Osteoblast (primary cell): ENCODE data around the gene MROH2A. TPM values are rescaled to one million over a fixed set of nuclear protein-coding genes. Genes with fewer than 3 reads are reported as not detected.
A peak's percentile ranks its signal among the peaks of the same experiment; 100 is the strongest.

Source experiments
- DNase-seq: peaks from one replicate; pipeline ENCODE4 v3.0.0; 2011; ENCODE audit warnings: low spot score, mixed read lengths; ENCODE audit not compliant: insufficient read length; ENCODE audit errors: missing footprints
- H2AFZ ChIP-seq: 2 replicates; pipeline ENCODE4 v1.6.0; 2011; ENCODE audit warnings: mild to moderate bottlenecking, low read length
- H3K27ac ChIP-seq: 2 replicates; pipeline ENCODE4 v1.5.1; 2011; ENCODE audit warnings: mild to moderate bottlenecking, low read depth, low read length, moderate library complexity
- H3K27me3 ChIP-seq: 2 replicates; pipeline ENCODE4 v1.6.0; 2012; ENCODE audit warnings: mild to moderate bottlenecking, control low read depth, inconsistent platforms, low read length, moderate library complexity; ENCODE audit not compliant: insufficient read depth
- H3K36me3 ChIP-seq: 2 replicates; pipeline ENCODE4 v1.5.1; 2011; ENCODE audit warnings: mild to moderate bottlenecking, low read length, control low read depth, moderate library complexity; ENCODE audit not compliant: insufficient read depth
- H3K4me1 ChIP-seq: 2 replicates; pipeline ENCODE4 v1.5.1; 2011; ENCODE audit warnings: mild to moderate bottlenecking, low read length, control low read depth, moderate library complexity; ENCODE audit not compliant: insufficient read depth
- H3K4me2 ChIP-seq: 2 replicates; pipeline ENCODE4 v1.6.0; 2011; ENCODE audit warnings: mild to moderate bottlenecking, low read length; ENCODE audit not compliant: insufficient read depth
- H3K4me3 ChIP-seq: fragments of 200-600 bp; sonication (generic); 3 replicates; pipeline ENCODE4 v1.5.1; 2012; ENCODE audit warnings: mild to moderate bottlenecking, low read length, inconsistent platforms; ENCODE audit not compliant: insufficient read depth
- H3K79me2 ChIP-seq: 2 replicates; pipeline ENCODE4 v1.6.0; 2012; ENCODE audit warnings: mild to moderate bottlenecking, low read length, control low read depth, inconsistent platforms; ENCODE audit not compliant: insufficient read depth
- H3K9me3 ChIP-seq: 2 replicates; pipeline ENCODE4 v1.5.1; 2011; ENCODE audit warnings: low read depth, low read length, control low read depth
- H4K20me1 ChIP-seq: 2 replicates; pipeline ENCODE4 v1.6.0; 2012; ENCODE audit warnings: mild to moderate bottlenecking, low read length, control low read depth; ENCODE audit not compliant: insufficient read depth
- total RNA-seq: library from RNA; depleted of rRNA; stranded (reverse); fragments of >200 nt; gene quantifications from 2 replicates; pipeline ENCODE4 v1.2.3, GENCODE V29; 2012
- TF ChIP-seq, protein P1 (sequence below): IDR thresholded peaks from 2 replicates; pipeline ENCODE4 v1.5.1; 2011; ENCODE audit warnings: mild to moderate bottlenecking, low read depth, low read length, moderate library complexity; ENCODE audit errors: extremely low read depth

MROH2A gene
- total RNA-seq, 1 donor: not detected

DNA sequence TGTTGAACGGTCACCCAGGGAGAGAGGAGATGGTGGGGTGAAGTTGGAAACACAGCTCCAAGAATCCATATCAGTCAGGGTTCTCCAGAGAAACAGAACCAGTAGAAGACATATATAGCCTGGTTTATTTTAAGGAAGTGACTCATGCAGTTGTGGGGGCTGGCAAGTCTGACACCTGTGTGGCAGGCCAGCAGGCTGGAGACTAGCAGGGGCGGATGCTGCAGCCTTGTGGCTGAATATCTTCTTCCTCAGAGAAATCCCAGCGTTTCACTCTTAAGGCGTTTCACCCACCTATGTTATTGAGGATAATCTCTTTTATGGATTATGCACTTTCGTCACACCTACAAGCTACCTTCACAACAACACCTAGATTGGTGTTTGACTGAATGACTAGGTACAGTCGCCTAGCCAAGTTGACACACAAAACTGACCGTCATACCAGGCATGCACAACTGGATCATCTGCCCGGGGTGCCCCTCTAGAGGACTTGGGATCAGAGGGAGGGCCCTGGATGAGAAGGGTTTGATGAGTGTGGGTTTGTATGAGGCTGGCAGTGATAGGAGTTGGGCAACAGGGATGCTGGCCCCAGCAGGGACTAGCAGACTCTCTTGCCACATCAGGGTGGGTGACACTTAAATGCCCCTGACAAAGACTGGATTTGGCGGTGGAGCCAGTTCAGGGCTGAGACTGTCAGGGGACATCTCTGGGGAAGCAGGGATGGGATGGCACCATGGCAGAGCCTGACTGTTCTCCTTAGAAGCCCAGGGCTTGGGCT, 23.4 kb downstream of the MROH2A start:
- peaks cover 16% of the 10 kb centered on the region for H3K27me3 ChIP-seq
- no peaks in the 10 kb centered on the region for H3K79me2 ChIP-seq
- H3K27ac ChIP-seq: no peak overlapping the region
- DNase-seq: peak; percentile 62
- H2AFZ ChIP-seq: no peak overlapping the region
- H4K20me1 ChIP-seq: no peaks in the 10 kb centered on the region
- TF ChIP-seq, protein P1, sequence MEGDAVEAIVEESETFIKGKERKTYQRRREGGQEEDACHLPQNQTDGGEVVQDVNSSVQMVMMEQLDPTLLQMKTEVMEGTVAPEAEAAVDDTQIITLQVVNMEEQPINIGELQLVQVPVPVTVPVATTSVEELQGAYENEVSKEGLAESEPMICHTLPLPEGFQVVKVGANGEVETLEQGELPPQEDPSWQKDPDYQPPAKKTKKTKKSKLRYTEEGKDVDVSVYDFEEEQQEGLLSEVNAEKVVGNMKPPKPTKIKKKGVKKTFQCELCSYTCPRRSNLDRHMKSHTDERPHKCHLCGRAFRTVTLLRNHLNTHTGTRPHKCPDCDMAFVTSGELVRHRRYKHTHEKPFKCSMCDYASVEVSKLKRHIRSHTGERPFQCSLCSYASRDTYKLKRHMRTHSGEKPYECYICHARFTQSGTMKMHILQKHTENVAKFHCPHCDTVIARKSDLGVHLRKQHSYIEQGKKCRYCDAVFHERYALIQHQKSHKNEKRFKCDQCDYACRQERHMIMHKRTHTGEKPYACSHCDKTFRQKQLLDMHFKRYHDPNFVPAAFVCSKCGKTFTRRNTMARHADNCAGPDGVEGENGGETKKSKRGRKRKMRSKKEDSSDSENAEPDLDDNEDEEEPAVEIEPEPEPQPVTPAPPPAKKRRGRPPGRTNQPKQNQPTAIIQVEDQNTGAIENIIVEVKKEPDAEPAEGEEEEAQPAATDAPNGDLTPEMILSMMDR: no peak
- H3K9me3 ChIP-seq: no peaks in the 10 kb centered on the region
- H3K36me3 ChIP-seq: no peaks in the 10 kb centered on the region
- no peaks in the 10 kb centered on the region for H3K4me1 ChIP-seq
- no peak overlapping the region for H3K4me3 ChIP-seq
- no peak overlapping the region for H3K4me2 ChIP-seq

DNA sequence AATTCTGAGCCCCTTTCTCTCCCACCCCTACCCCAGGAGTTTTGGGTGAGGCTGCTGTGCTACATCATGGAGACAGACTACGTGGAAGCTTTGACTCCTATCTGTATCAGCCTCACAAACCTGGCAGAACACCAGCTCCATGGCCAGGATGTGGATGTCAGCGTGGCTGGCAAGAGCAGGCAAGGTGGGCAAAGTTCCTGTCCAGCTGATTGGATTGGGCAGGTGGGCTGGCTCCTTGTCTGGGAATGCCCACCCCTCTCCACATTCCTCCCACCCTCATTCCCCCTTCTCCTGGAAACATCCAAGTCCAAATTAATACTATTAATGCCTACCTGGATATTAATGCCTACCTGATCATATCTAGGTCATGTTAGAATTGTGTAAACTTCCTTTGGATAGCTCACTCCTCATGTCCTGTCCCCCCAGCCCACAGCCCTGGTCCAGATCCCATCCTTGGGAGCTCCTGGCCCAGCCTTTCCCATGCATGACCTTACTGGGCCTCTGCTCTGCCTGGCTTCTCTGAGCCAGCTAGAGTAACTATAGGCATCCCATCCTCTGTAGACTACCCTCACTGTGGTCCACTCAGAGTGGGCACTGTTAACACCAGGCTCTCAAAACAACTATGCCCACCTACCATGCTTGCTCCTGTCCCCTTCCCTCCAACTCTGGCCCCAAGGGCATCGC, 24.1 kb downstream of the MROH2A start:
- no peaks in the 10 kb centered on the region for H3K4me1 ChIP-seq
- TF ChIP-seq, protein P1: no peak
- no peak for DNase-seq
- H3K36me3 ChIP-seq: no peaks in the 10 kb centered on the region
- no peak overlapping the region for H3K4me2 ChIP-seq
- no peaks in the 10 kb centered on the region for H3K9me3 ChIP-seq
- H3K27ac ChIP-seq: no peak overlapping the region
- H3K4me3 ChIP-seq: no peak overlapping the region
- peaks cover 18% of the 10 kb centered on the region for H3K27me3 ChIP-seq
- H4K20me1 ChIP-seq: no peaks in the 10 kb centered on the region
- H2AFZ ChIP-seq: no peak overlapping the region
- no peaks in the 10 kb centered on the region for H3K79me2 ChIP-seq

DNA sequence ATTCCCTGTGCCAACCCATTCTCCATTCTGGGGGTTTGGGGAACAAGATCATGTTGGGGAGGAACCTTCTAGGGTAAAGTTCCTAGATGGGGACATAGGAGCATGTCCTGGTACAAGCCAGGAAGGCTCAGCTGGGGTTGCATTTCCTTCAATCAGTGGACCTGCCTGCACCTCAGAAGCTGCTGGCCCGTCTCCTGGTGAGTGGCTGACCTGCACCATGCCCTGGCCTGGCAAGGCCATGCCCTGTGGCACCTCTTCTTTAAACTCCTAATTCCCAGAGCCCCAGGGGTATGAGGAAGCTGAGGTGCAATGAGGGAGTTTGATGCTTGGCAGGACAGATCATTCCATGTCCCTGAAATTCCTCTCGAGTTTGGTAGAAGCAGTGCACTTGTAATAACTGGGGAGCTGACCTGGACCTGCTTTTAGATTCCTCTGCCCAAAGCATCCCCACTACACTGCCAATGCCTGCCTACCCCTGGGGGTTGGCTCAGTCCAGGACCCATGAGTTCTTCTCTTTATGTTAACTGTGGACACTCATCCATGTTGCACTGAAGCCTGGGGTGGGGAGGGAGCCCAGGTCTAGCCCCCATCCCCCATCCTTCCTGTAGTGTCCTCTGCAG, 25.3 kb downstream of the MROH2A start:
- Histone ChIP-seq H3K4me3 (no peak overlapping the region), H3K27me3 (peaks cover 24% of the 10 kb centered on the region), H2AFZ (no peak overlapping the region), H3K36me3 (no peaks in the 10 kb centered on the region), H3K9me3 (no peaks in the 10 kb centered on the region), H4K20me1 (no peaks in the 10 kb centered on the region), H3K4me1 (no peaks in the 10 kb centered on the region), H3K4me2 (no peak overlapping the region), H3K79me2 (no peaks in the 10 kb centered on the region), H3K27ac (no peak overlapping the region)
- TF ChIP-seq, protein P1: no peak
- no peak for DNase-seq

DNA sequence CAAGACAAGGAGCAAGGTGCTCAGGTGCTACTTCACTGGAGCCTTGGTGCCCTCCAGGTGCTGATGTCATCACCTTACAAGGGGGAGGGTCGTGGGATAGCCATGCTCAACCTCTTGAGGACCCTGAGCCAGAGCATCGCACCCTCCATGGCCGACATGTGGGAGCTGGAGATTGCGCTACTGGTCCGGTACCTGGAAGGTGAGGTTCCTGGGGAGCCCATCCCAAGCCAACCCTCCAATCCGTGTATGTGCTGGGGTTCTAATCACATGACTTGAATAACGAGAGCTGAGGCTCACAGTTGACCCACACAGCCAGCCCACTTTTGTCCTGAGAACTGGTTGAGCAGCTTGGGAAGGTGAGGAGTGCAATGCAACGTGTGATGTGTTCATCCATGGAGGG, 25.9 kb downstream of the MROH2A start:
- H4K20me1 ChIP-seq: no peaks in the 10 kb centered on the region
- TF ChIP-seq, protein P1: no peak
- no peaks in the 10 kb centered on the region for H3K4me1 ChIP-seq
- no peak overlapping the region for H3K4me2 ChIP-seq
- no peak overlapping the region for H3K27ac ChIP-seq
- H3K27me3 ChIP-seq: peaks cover 30% of the 10 kb centered on the region
- H3K9me3 ChIP-seq: no peaks in the 10 kb centered on the region
- H3K36me3 ChIP-seq: no peaks in the 10 kb centered on the region
- H2AFZ ChIP-seq: no peak overlapping the region
- H3K79me2 ChIP-seq: no peaks in the 10 kb centered on the region
- DNase-seq: peak; percentile 32
- no peak overlapping the region for H3K4me3 ChIP-seq
